ENCODE results near the gene SDS. TPM values are rescaled to one million over a fixed set of nuclear protein-coding genes. Genes with fewer than 3 reads are reported as not detected.

The SDS gene
- polyA plus RNA-seq, 3 donors: 0.89 to 2.3 (median 1.1) TPM

- Histone ChIP-seq H3K36me3 (replicated peaks in 1 of 2; ENCODE audit: control insufficient read depth in 1 of 2, insufficient read depth in 2 of 2, low read length in 2 of 2) (no peaks in the 10 kb centered on the region), H3K4me3 (replicated peaks in 1 of 3; ENCODE audit: low read depth in 2 of 3, low read length in 3 of 3) (peak within 1 kb of the TSS; percentile 16 to 72 (median 41)), H4K20me1 (ENCODE audit: insufficient read depth, low read length) (no peaks in the 10 kb centered on the region), H3K27ac (ENCODE audit: low read depth in 1 of 2, low read length in 2 of 2) (peak within 1 kb of the TSS; percentile 83 to 88), H3K27me3 (ENCODE audit: control insufficient read depth in 2 of 2, insufficient read depth in 2 of 2, low read length in 2 of 2) (no peaks in the 10 kb centered on the region), H3K9me3 (replicated peaks in 1 of 2; ENCODE audit: control insufficient read depth in 1 of 2, insufficient read depth in 1 of 2, low read length in 2 of 2) (no peaks in the 10 kb centered on the region), H3K4me1 (ENCODE audit: control insufficient read depth in 1 of 2, insufficient read depth in 2 of 2, low read length in 2 of 2) (peaks cover 30 to 45% of the 10 kb centered on the region in 2 donors), H3K4me2 (replicated peaks; ENCODE audit: extremely low read depth, low read length, poor library complexity, severe bottlenecking) (peak within 1 kb of the TSS; percentile 76), H3K9ac (ENCODE audit: insufficient read depth, low read length, poor library complexity, severe bottlenecking) (peak within 1 kb of the TSS; percentile 67), H3K79me2 (ENCODE audit: insufficient read depth, low read length) (no peaks in the 10 kb centered on the region), H2AFZ (ENCODE audit: insufficient read depth, low read depth, low read length, poor library complexity, severe bottlenecking) (peak within 1 kb of the TSS; percentile 54)
- Mint-ChIP-seq H3K27ac (peak within 1 kb of the TSS; percentile 95 to 99 (median 98)), H3K27me3 (ENCODE audit: low read depth in 3 of 3) (no peaks in the 10 kb centered on the region), H3K4me1 (peaks cover 52% of the 10 kb centered on the region), H3K9me3 (no peaks in the 10 kb centered on the region), H3K36me3 (peaks cover 0 to 3% of the 10 kb centered on the region in 2 donors), H3K4me3 (peak within 1 kb of the TSS; percentile 92 to 98)
- WGBS (ENCODE audit: insufficient coverage): 12% methylated on average over 7 of the region's 13 CpGs
- intact Hi-C loops (cut with micrococcal nuclease): loop anchor here (10.0 kb wide), 1 partner anchor 217 kb away; no protein-coding TSS in a partner anchor
- DNase-seq: peak; percentile 97 to 99 (median 98)
- TF ChIP-seq, protein P1, sequence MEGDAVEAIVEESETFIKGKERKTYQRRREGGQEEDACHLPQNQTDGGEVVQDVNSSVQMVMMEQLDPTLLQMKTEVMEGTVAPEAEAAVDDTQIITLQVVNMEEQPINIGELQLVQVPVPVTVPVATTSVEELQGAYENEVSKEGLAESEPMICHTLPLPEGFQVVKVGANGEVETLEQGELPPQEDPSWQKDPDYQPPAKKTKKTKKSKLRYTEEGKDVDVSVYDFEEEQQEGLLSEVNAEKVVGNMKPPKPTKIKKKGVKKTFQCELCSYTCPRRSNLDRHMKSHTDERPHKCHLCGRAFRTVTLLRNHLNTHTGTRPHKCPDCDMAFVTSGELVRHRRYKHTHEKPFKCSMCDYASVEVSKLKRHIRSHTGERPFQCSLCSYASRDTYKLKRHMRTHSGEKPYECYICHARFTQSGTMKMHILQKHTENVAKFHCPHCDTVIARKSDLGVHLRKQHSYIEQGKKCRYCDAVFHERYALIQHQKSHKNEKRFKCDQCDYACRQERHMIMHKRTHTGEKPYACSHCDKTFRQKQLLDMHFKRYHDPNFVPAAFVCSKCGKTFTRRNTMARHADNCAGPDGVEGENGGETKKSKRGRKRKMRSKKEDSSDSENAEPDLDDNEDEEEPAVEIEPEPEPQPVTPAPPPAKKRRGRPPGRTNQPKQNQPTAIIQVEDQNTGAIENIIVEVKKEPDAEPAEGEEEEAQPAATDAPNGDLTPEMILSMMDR (IDR thresholded peaks at IDR 0.05): no peak
Measured at GRCh38 chr12:113422030-113422885, 18.6 kb upstream of the SDS start, which contains the start of gene SDSL. Gene SDSL, plus strand, starts transcription at chr12:113422380. Its CDS starts 5,603 bp downstream, at chr12:113427983.

GRCh38 chr12:113420996-113421595, 17.4 kb upstream of the SDS start:
- H3K27ac ChIP-seq (ENCODE audit: low read depth in 1 of 2, low read length in 2 of 2): peak overlapping the region; percentile 83 to 88
- Mint-ChIP-seq H3K36me3 (peaks cover 0 to 3% of the 10 kb centered on the region in 2 donors), H3K27ac (peak overlapping the region; percentile 18 to 99 (median 97)), H3K4me3 (no peak overlapping the region), H3K4me1 (peaks cover 58% of the 10 kb centered on the region), H3K27me3 (ENCODE audit: low read depth in 3 of 3) (no peaks in the 10 kb centered on the region), H3K9me3 (peaks cover 0 to 4% (median 0%) of the 10 kb centered on the region in 7 donors)
- TF ChIP-seq, protein P1 (IDR thresholded peaks at IDR 0.05): no peak
- no peak overlapping the region for H3K4me2 ChIP-seq (replicated peaks; ENCODE audit: extremely low read depth, low read length, poor library complexity, severe bottlenecking)
- no peaks in the 10 kb centered on the region for H4K20me1 ChIP-seq (ENCODE audit: insufficient read depth, low read length)
- no peaks in the 10 kb centered on the region for H3K9me3 ChIP-seq (replicated peaks in 1 of 2; ENCODE audit: control insufficient read depth in 1 of 2, insufficient read depth in 1 of 2, low read length in 2 of 2)
- H2AFZ ChIP-seq (ENCODE audit: insufficient read depth, low read depth, low read length, poor library complexity, severe bottlenecking): no peak overlapping the region
- no peaks in the 10 kb centered on the region for H3K27me3 ChIP-seq (ENCODE audit: control insufficient read depth in 2 of 2, insufficient read depth in 2 of 2, low read length in 2 of 2)
- 77% methylated on average over 2 of the region's 2 CpGs for WGBS (ENCODE audit: insufficient coverage)
- no peak for DNase-seq
- no peaks in the 10 kb centered on the region for H3K79me2 ChIP-seq (ENCODE audit: insufficient read depth, low read length)
- peaks cover 37 to 55% of the 10 kb centered on the region in 2 donors for H3K4me1 ChIP-seq (ENCODE audit: control insufficient read depth in 1 of 2, insufficient read depth in 2 of 2, low read length in 2 of 2)
- no peak overlapping the region for H3K4me3 ChIP-seq (replicated peaks in 1 of 3; ENCODE audit: low read depth in 2 of 3, low read length in 3 of 3)
- H3K9ac ChIP-seq (ENCODE audit: insufficient read depth, low read length, poor library complexity, severe bottlenecking): peak overlapping the region; percentile 67
- no peaks in the 10 kb centered on the region for H3K36me3 ChIP-seq (replicated peaks in 1 of 2; ENCODE audit: control insufficient read depth in 1 of 2, insufficient read depth in 2 of 2, low read length in 2 of 2)
- intact Hi-C loops (cut with micrococcal nuclease): loop anchor here (2.0 to 10.0 kb wide), 2 partner anchors 86 to 216 kb away; partner anchors contain the start of gene SLC8B1 (in 1 of the 2)

All from CD14-positive monocyte (primary cell).